Left kidney (tissue), 8 donors: ENCODE data around the gene SCN9A. TPM values are rescaled to one million over a fixed set of nuclear protein-coding genes. Genes with fewer than 3 reads are reported as not detected.
"Not testable (repeated sequence)": the region's sequence is repeated elsewhere in the genome, so short reads cannot be mapped to it uniquely, and the experiment has no call there.

Experiments
- DNase-seq: peaks from one replicate; pipeline ENCODE4 v3.0.0-alpha.2; 2013
- long read RNA-seq, 8 donors: transcript quantifications; one replicate each; lab custom pipeline, GENCODE V29; 2026
- polyA plus RNA-seq: library from polyadenylated mRNA; unstranded; fragments of 120-200 nt; gene quantifications from one replicate; pipeline ENCODE4 v1.2.1, GENCODE V29; 2013; ENCODE audit not compliant: insufficient read length

Gene SCN9A
- 2.2 TPM for polyA plus RNA-seq
- long read RNA-seq, donor 1 = 0 reads
- long read RNA-seq, donor 2 = 0 reads
- long read RNA-seq, donor 3 = 0 reads
- long read RNA-seq, donor 4 = 0 reads
- long read RNA-seq, donor 5 = 0 reads
- long read RNA-seq, donor 6 = 0 reads
- long read RNA-seq, donor 7 = 0 reads
- long read RNA-seq, donor 8 = 0 reads

DNA sequence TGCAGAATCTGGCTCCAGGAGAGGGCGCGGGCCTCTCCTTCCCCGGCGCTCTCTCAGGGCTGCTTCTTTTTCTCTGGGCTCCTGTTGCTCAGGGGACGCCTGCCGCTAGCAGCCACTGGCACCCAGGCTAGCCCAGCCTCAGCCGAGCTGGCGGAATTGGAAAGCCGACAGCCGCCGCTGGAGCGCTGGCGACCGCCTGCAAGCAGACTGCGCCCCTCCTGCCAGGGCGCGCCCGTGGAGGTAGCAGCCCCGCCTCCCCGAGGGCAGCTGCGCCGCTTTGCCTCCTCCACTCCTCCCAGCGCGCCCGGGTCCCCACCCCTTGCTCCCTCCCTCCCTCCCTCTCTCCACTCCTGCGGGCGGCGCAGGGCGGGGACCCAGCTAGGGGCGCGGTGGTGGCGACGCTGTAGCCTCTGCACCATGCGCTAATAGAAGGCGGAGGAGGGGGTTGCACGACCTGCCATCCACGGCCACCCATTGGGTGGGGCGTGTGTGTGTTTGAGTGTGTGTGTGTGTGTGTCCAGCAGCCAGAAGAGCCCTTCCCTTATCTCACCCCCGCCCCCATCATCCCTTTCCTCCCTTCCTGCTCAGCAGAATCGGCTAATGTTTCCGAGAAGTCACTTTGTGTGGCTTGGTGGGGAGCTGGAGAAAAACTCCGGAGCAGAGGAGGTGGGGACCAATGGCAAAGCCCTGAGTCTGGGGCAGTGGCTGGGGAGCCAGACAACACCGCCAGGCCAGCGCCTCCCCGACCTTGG is at the start of gene SCN9A:
SCN9A (minus strand) TSS at position 209 of the 752 bp plus-strand sequence. CDS start 64,188 bp downstream, outside the sequence.
- DNase-seq = peak; percentile 74

DNA sequence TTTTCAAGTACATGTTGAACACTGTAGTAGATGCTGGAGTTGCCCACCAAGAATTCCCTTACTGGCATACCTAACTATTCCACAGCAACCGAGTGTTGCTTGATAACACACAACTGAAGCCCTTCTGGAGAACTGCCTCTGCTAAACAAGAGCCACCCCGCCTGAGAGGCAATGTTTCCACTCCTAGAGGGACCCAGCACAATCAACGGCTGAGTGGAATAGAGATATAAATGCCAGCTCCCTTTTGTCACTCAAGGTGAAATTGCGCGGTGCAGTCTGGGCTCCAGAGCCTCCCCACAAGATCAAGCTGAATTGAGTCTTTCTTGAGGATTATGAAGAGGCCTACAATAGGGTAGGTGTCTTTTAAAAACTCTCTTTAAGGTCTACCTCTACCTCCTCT is 49.1 kb upstream of the SCN9A start:
- no peak for DNase-seq

DNA sequence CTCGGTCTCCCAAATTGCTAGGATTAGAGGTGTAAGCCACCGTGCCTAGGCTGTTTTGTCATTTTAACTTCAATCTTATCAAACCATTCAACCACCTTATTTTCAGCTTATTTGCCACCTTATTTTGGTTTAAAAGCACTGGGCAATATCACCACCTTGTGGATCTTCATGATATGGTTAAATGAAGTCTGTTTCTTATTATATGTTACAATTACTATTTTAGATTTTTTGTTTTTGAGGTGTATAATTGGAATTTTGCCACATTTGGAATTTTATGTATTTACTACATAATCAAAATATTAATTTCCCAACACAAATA is 43.8 kb upstream of the SCN9A start:
- DNase-seq = peak; percentile 29

DNA sequence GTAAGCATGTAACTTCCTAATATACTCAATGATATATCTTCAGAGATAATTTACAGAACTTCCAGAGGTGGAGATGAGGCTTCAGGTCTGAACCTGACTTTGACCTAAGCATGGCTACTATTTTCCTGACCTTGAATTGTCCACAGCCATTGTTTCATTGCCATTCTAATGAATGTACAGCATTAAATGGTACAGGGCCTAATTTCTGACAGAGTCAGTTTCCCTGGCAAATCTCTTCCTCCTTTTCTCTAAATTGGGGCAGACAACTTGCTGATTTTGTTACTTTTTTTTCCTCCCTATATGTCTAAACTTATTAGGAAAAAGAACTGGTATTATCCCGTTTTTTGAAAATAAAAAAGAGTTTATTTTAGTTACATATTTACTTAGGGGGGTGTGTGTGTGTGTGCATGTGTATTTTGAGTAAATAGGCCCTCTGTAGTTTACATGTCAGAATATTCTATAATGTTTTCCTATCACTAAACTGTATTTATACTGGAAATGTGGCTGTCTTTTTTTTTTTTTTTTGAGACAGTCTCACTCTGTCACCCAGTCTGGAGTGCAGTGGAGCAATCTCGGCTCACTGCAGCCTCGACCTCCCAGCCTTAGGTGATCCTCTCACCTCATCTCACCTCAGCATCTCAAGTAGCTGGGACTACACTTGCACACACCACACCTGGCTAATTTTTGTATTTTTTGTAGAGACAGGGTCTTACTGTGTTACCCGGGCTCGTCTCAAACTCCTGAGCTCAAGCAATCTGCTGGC is 43.3 kb upstream of the SCN9A start:
- DNase-seq = no peak

DNA sequence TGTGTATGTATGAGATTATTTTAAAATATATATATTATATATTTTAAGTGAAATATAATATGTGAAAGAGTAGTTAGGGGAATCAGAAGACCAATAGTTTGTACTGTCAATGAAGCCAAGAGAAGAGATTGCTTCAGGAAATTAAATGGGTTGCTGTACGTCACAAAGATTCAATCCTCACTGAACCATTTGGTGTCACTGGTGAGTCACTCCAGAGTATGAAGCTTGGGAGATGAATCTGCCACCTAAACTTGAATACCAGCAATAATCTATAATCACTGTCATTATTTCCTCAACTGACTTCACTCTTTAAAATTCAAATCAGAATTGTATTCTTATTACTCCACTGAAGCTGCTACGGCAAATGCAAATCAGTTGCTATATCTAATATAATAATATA is 41.9 kb upstream of the SCN9A start:
- no peak for DNase-seq

DNA sequence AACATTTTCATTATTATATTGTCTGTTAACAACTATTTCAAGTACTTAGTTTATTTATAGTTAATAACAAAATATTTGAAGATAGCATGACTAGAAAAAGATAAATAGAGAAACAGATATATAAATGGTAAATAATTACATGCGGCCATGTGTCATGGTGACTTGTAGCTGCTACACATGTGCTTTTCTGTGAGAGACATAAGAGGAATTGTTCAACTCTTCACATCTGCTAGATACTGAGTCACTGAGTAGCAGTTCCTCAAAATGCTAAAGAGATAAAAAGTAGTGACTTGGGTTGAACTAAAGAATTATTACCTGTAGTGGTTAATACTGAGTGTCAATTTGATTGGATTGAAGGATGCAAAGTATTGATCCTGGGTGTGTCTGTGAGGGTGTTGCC is 37.5 kb upstream of the SCN9A start:
- DNase-seq = no peak

DNA sequence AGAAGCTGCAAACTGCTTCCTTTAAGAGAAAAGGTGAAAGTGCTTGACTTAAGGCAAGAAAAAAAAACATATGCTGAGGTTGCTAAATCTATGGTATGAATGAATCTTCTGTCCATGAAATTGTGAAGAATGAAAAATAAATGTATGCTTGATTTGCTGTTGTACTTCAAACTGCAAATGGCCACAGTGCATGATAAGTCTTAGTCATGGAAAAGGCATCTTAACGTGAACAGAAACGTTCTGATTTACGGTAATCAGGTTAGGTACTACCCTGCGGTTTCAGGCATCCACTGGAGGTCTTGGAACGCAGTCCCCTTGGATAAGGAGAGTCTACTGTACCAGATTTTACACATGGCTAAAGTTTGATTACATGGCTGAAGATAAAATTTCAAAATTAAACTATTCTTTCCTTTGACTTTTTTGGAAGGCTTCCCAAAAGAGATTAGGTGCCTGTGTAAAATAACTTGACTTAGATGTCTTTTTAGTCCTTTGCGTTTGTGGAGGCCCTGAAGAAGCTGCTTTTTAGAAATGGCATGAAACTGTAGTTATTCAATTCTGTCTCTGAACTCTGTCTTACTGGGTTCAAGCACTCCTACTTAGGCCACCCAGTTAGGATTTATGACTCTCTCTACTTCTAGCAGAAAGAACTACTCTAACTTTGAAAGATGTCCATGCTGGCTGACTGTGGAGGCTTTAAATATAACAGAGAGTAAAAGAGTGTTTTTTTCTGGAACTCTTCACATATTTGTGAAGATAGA is 35.9 kb upstream of the SCN9A start:
- DNase-seq = no peak

DNA sequence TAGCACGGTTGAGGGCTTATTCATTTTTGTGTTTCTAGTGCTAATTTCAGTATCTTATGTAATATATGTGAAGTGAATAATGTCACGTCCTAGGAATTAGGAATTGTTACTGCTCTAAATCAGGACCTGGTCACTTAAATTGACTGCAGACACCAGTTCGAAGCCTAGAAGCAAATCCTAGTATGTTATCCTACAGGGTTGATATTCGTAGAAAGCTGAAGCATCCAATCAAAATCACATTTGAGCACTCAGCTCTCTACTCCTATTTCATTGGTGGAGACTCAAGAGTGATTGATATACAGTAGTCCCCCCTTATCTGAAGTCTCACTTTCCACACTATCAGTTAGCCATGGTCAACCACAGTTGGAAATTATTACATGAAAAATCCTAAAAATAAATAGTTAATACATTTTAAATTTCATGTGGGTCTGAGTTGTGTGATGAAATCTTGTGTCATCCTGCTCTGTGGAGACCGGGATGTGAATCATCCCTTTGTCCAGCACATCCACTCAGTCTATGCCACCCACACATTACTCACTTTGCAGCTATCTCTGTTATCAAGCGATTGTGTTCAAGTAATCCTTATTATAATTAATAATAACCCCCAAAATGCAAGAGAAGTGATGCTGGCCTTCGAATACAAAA is 35.2 kb upstream of the SCN9A start:
- DNase-seq = no peak

DNA sequence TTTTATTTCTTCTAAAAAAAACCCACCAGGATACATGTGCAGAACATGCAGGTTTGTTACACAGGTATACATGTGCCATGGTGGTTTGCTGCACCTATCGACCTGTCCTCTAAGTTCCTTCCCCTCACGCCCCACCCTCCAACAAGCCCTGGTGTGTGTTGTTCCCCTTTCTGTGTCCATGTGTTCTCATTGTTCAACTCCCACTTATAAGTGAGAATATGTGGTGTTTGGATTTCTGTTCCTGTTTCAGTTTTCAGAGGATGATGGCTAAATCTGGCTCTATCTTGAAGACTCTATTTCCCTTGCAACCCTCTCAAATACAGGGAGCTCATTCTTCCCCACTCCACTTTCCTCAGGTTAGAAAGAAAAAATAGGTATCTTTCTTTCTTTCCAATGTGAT is 32.0 kb upstream of the SCN9A start:
- DNase-seq = not testable (repeated sequence)

DNA sequence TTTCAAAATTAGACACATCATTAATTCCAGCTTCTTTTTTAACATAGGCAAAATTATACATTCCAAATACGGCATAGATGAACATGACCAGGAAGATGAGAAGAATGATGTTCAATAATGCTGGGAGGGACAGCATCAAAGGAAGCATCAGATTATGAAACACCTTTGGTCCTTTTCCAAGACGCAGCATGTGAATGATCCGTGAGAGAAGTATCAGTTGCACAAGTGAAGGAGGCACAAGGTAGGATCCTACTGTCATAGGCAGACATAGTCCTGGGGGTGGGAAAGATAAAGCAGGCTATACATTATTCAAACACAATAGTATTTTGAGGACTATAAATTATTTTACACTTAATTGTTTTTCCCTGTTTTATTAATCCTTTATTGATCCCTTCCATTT is 30.6 kb upstream of the SCN9A start:
- no peak for DNase-seq

DNA sequence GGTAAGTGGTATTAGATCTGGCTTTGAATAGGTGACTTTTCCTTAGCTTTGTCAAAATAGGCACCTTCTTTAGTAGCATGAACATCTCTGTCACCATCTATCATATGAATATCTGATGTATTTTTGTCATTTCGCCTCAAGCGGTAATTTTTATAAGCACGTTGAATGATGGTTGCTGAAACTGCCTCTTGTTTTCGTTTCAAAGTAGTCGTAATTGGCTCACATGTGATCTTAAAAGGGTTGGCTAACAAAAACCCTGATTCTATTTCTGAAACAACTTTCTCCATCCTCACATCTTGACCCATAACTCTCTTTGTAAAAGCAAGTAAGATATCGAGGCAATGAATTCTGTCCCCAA is 29.8 kb upstream of the SCN9A start:
- no peak for DNase-seq

DNA sequence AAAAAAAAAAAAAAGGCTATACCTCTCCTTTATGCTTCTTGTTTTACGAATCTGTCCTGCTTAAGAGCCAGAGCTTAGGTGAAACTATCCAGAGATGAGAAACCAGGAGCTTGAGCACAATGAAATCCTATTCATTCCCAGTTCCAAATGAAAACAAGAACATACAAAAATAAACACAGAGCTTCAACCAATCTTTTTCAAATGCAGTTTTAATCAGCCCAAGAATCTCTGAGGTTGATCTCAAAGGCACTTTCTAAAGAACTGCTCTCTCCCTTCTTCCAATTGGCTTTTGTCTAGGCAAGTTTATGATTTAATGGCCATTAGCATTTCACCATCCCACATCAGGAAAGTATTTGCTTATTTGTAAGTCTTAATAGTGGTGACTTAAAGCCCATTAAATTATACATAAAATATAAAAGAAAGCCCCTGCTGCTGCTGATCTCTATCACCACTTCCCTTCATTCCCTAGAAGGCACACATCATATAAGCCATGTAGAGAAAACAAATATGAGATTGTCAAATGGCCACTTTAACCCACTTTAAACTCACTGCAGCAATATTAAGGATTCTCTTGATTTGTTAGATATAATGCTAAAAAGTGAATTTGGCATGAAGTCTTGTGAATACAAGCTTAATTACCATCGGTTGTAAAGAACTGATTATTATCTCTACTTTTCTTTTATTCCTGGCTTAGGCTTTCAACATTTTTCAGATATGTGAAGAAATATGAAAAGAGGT is 29.3 kb upstream of the SCN9A start:
- no peak for DNase-seq

DNA sequence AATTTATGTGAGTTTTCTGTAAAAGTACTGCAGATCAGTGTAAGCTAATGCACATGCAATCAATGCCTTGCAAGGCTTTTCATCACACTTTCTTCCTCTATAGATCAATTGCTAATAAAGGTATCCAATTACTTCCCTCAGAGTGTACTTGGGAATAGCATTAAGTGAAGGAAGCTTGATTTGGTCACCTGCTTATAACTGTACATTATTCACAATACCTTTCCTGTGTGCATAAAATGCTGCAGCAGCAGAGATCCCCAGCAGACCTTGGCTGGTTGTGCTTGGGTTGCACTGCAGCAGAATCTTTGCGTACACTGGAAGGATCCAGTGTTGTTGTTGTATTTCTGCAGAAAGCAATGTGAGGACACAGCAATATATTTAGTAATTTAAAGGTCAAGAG is 18.5 kb upstream of the SCN9A start:
- DNase-seq = no peak

DNA sequence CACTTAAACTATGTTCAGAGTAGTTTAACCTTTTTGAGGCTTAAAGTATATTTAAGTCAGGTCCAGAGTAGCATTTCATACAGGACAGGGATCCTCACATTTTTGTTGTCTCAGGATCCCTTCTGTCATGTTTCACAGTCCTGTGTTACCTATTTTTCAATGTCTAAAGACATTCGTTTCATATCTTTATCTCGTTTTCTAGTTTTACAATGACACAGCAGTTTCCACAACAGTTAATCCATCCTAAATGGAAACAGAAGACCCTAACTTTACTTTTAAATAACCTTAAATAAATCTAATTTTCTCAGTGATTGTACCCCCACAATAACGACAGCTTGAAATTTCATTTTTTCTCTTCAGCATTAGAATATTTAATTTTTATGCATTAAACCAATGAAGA is 17.3 kb upstream of the SCN9A start:
- DNase-seq = no peak

DNA sequence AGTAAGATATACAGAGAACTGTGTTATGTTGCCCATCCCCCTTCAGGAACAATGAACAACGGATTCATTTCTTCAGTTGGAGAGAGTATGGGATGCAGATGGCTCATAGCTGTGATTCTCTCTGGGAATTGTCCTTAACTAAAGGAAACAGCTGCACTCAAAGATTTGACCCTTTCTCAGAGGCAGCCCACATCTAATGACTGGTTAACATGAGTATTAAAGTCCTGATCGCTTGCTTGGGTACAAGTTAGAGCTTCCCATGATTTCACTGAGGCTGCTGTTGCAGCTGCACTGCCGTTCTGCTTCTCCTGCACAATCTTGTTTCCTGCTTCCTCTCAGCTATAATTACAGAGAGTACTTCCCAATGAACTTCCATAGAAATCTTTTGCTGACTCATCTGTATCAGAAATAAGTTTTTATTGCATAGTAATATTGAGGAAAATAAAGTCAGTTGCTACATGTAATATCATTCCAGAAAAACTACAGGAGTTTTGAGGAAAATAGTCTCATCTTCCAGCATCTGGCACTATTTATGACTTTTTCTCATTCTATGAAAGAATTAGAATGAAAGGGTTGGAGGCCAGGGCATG is 12.8 kb upstream of the SCN9A start:
- DNase-seq = no peak

DNA sequence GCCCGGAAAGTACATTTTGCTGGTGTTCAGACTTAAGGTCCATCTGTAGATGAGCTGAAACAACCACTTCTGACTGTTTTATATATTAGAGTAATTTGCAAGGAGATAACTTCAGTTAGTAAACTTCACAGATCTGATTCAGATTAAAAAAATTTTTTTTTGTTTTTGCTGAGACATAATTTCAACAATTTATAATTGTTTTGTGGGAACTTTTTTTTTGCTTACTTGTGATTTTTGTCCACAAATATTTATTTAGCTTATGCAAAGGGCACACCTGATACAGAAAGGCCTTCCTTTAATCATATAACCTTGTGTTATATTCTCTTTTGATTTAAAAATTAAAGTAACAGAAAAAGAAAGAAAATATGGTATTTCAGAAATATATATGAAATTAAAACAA is 9.6 kb upstream of the SCN9A start:
- DNase-seq = no peak

DNA sequence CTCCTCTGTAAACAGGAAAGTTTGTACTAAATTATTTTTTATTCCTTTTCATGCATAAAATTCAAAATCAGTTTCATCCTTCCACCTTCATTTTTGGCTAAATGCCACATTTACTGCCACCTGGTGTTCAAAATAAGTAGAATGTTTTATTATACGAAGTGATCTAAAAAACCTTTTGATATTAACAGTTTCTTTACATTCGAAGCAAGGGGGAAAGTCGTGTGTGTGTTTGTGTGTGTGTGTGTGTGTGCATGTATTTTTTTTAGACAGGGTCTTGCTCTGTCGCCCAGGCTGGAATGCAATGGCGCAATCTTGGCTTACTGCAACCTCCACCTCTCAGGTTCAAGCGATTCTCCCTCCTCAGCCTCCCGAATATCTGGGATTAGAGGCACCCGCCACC is 9.0 kb upstream of the SCN9A start:
- peak; percentile 18 for DNase-seq

DNA sequence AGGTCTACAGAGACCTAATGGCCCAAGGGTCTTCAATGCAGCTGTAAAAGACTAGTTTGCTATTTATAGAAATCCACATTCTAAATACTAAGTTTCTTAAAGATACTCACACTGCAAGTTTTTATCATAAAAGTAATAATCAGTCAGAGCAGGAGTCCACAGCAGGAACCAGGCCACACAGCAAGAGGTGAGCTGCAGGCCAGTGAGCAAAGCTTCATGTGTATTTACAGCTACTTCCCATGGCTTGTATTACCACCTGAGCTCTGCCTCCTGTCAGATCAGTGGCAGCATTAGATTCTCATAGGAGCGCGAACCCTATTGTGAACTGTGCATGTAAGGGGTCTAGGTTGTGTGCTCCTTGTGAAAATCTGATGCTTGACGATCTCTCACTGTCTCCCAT is 6.7 kb upstream of the SCN9A start:
- no peak for DNase-seq

DNA sequence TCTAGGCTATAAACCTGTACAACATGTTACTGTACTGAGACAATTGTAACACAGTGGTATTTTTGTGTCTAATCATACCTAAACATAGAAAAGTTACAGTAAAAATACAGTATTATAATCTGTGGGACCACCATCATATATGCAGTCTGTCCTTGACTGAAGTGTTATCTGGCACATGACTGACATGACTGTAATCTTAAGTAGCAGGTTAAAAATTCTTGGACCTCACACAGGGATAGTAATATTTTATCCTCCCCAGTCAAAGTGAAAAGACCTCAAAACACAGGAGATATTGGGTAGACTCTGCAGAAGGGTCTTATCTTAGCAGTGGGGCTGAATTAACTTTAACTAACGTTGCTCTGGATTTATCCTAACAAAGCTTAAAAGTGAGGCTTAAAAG is 4.9 kb upstream of the SCN9A start:
- DNase-seq = no peak

DNA sequence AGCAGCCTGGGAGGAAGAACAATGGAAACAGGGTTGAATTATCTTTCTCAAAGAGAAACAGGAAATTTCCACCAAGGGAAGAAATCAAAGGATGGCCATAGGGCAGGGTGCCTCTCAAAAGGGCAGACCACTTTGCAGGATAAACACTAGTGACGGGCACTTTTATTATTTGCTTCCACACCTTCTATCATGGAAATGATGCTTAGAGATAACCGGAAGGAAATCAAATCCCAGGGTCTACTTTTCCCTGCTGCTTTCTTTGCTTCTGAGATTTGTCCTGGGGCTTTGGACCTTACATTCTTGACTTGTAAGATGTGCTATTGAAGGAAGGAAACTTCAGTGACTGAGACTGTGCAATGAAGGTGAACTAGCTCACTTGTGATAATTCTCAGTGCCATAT is 1.1 kb upstream of the SCN9A start:
- no peak for DNase-seq

DNA sequence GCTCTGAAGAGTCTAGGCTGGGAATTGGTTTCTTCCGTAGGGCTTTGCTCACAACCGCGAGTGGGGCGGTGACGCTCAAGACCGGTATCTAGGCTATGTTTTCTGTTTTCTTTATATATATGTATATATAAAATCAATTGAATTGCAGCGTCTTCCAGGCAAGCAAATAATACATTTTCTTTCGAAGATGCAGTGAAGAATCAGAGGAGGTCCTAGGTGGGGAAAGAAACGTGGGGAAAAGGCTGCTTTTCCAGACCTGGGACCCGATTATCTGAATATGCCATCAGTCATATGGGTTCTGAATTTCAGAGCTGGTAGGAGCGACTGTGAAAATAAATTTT is 714 bp upstream of the SCN9A start:
- no peak for DNase-seq
